ENCODE data around the gene RAB8A. TPM values are rescaled to one million over a fixed set of nuclear protein-coding genes. Genes with fewer than 3 reads are reported as not detected.

The RAB8A gene
- total RNA-seq, 4 donors from 2014 or later: 8.3 to 12.1 (median 9.2) TPM

DNA sequence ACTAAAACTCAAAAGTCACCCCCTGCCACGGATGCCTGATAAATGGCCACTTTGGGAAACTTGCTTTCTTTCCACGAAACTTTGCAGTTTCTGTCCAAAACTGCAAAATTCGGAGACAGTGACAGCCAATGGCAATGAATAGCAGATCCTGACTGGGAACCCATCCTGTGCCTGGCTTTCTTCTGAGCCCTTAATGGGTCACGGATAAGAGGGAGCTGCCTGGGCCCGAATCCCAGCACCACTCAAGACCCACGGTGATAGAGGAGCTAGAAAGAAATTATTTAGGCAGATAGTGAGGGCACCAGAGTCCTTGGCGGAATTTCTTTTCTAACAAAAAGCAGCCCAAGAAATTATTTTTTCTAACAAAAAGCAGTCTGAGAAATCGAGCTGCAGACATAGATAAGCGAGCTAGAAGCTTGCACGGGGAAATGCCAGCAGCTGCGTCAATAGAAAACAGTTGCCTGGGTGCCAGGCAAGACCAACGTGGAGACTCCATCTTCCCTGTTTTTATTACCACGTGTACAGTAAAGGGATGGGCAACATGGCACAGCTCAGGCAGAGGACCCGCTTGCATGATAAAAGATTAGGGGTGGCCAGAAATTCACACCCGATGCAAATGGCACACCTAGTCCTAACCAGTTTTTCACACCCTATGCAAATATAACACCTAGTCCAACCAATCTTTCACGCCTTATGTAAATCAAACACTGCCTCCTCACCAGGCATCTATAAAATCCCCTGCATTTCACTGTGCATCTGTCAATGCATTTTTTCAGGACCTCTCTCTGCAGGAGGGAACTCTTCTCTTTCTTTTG, 24.7 kb downstream of the RAB8A start:
- in situ Hi-C loops (cut with MboI; ENCODE audit: low sequenced_read_pairs in 4 of 4): no loop called here
- no peak overlapping the region for H3K27ac ChIP-seq
- TF ChIP-seq POLR2A (IDR thresholded peaks at IDR 0.05): no peak
- TF ChIP-seq, protein P1, sequence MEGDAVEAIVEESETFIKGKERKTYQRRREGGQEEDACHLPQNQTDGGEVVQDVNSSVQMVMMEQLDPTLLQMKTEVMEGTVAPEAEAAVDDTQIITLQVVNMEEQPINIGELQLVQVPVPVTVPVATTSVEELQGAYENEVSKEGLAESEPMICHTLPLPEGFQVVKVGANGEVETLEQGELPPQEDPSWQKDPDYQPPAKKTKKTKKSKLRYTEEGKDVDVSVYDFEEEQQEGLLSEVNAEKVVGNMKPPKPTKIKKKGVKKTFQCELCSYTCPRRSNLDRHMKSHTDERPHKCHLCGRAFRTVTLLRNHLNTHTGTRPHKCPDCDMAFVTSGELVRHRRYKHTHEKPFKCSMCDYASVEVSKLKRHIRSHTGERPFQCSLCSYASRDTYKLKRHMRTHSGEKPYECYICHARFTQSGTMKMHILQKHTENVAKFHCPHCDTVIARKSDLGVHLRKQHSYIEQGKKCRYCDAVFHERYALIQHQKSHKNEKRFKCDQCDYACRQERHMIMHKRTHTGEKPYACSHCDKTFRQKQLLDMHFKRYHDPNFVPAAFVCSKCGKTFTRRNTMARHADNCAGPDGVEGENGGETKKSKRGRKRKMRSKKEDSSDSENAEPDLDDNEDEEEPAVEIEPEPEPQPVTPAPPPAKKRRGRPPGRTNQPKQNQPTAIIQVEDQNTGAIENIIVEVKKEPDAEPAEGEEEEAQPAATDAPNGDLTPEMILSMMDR (IDR thresholded peaks at IDR 0.05 in 4 of 5, conservative IDR thresholded peaks at IDR 0.05 in 1 of 5): no peak
- no peaks in the 10 kb centered on the region for H3K4me1 ChIP-seq
- H3K4me3 ChIP-seq: no peak overlapping the region
- DNase-seq: no peak
- H3K27me3 ChIP-seq: no peaks in the 10 kb centered on the region
- intact Hi-C loops (cut with DNase I; ENCODE audit: low total_unique reads): no loop called here
- no peak for ATAC-seq
- H3K9me3 ChIP-seq: no peaks in the 10 kb centered on the region
- H3K36me3 ChIP-seq: peaks cover 0 to 26% of the 10 kb centered on the region in 2 donors

DNA sequence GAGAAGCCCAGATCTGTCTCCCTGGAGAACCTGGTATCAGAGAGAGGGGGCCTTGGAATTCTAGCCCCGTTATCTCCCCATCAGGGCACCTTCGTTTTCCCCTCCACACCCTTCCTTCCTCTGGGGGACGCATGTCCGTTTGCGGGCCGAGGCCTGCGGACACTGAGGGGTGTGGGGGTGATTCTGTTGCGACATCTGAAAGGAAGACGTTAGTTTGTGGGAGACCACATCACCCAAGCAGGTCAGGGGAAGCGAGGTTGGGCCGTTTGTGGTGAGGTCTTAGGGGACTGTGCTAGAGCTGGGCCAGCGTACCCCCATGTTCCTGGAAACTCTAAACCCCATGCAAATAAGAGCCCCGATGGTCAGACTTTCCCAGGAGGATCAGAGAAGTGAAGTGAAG, 28.1 kb downstream of the RAB8A start:
- no peak for DNase-seq
- TF ChIP-seq POLR2A (IDR thresholded peaks at IDR 0.05): no peak
- TF ChIP-seq, protein P1 (IDR thresholded peaks at IDR 0.05 in 4 of 5, conservative IDR thresholded peaks at IDR 0.05 in 1 of 5): no peak
- intact Hi-C loops (cut with DNase I; ENCODE audit: low total_unique reads): no loop called here

DNA sequence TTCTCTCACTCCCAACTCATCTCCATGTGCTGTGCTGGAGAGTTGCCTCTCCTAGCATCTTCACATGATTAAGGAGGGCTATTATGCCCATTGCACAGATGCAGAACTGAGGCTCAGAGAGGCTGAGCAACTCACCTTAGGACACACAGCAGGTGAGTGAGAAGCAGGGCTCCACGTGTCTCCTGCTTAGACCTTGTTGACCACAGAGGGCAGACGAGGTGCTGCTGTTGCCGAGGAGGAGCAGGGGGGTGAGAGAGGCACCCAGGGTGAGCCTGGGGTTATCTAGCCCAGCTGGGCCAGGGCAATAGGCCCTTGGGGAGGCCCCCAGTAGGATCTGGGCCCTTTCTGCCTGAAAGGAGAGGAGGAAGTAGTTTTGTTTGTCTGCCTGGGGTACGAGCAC, 29.4 kb downstream of the RAB8A start:
- TF ChIP-seq, protein P1 (IDR thresholded peaks at IDR 0.05 in 4 of 5, conservative IDR thresholded peaks at IDR 0.05 in 1 of 5): no peak
- no peak for TF ChIP-seq POLR2A (IDR thresholded peaks at IDR 0.05)
- ATAC-seq (no peak), DNase-seq (no peak)
- Histone ChIP-seq H3K4me3 (no peak overlapping the region), H3K36me3 (no peaks in the 10 kb centered on the region), H3K4me1 (no peaks in the 10 kb centered on the region), H3K27me3 (no peaks in the 10 kb centered on the region), H3K27ac (no peak overlapping the region), H3K9me3 (no peaks in the 10 kb centered on the region)
- intact Hi-C loops (cut with DNase I; ENCODE audit: low total_unique reads) (no loop called here), in situ Hi-C loops (cut with MboI; ENCODE audit: low sequenced_read_pairs in 4 of 4) (no loop called here)

More for the DNA sequence above, 28.1 kb downstream of the RAB8A start:
- in situ Hi-C loops (cut with MboI; ENCODE audit: low sequenced_read_pairs in 4 of 4): no loop called here
- H3K27me3 ChIP-seq: no peaks in the 10 kb centered on the region
- no peak for ATAC-seq
- H3K4me3 ChIP-seq: no peak overlapping the region
- H3K27ac ChIP-seq: no peak overlapping the region
- no peaks in the 10 kb centered on the region for H3K36me3 ChIP-seq
- no peaks in the 10 kb centered on the region for H3K9me3 ChIP-seq
- no peaks in the 10 kb centered on the region for H3K4me1 ChIP-seq

DNA sequence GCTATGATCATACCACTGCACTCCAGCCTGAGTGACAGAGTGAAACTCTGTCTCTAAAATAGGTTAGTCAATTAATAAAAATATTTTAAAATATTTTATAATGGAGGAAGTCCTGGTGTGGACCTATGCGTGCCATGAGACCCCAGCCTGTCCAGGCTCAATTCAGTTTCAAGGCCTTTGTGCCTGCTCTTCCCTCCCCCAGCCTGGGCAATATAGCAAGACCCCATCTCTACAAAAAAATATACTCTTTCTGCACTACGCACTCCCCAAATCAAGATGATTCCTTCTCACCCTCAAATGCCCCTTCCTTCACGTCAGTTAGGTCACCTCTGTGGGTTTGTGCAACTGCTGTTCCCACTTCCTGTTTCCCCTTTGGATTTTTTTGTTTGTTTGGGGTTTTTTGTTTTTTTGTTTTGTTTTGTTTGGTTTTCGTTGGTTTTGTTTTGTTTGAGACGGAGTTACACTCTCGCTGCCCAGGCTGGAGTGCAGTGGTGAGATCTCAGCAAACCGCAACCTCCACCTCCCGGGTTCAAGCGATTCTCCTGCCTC, 30.4 kb downstream of the RAB8A start:
- no peaks in the 10 kb centered on the region for H3K4me1 ChIP-seq
- in situ Hi-C loops (cut with MboI; ENCODE audit: low sequenced_read_pairs in 4 of 4): no loop called here
- intact Hi-C loops (cut with DNase I; ENCODE audit: low total_unique reads): no loop called here
- no peak for ATAC-seq
- DNase-seq: no peak
- H3K36me3 ChIP-seq: no peaks in the 10 kb centered on the region
- H3K9me3 ChIP-seq: no peaks in the 10 kb centered on the region
- H3K4me3 ChIP-seq: no peak overlapping the region
- H3K27ac ChIP-seq: no peak overlapping the region
- TF ChIP-seq, protein P1 (IDR thresholded peaks at IDR 0.05 in 4 of 5, conservative IDR thresholded peaks at IDR 0.05 in 1 of 5): no peak
- no peak for TF ChIP-seq POLR2A (IDR thresholded peaks at IDR 0.05)
- H3K27me3 ChIP-seq: no peaks in the 10 kb centered on the region
